ENCODE results near the gene GTPBP6.

The GTPBP6 gene

DNA sequence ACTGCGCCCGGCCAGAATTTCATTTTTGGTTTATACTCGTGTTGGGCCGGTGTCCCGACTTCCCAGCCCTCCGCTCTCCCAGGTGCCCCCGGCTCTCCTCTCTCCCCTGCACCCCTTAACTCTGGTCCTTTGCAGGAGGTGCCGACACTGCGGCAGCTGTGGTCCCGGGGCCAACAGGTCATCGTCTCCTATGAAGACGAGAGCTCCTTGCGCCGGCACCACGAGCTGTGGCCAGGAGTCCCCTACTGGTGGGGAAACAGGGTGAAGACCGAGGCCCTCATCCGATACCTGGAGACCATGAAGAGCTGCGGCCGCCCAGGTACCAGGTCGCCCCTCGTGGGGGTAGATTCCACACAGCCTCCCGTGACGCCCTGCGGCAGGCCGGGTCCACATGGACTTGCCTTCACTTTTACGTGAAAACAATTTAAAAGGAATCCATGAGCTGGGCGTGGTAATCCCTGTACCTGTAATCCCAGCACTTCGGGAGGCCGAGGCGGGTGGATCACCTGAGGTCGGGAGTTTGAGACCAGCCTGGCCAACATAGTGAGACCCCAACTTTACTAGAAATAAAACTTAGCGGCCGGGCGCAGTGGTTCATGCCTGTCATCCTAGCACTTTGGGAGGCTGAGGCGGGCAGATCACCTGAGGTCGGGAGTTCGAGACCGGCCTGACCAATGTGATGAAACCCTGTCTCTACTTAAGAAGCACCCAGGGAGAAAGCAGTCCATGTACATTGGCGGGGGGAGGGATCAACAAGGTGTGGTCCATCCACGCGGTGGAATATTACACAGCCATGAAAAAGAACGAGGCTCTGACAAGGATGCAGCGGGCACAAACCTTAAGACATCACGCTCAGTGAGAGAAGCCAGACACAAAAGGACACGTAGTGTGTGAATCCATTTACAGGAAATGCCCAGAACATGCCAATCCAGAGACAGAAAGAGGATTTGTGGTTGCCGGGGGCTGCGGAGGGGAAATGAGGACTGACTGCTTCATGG lies 25.4 kb downstream of the GTPBP6 start:
- no peak overlapping the region for H3K4me3 ChIP-seq (ENCODE audit: low read depth, low read length)
- in situ Hi-C loops (cut with HindIII; ENCODE audit: low sequenced_read_pairs): no loop called here
- no peak for DNase-seq (ENCODE audit: low read depth)
- TF ChIP-seq, protein P1, sequence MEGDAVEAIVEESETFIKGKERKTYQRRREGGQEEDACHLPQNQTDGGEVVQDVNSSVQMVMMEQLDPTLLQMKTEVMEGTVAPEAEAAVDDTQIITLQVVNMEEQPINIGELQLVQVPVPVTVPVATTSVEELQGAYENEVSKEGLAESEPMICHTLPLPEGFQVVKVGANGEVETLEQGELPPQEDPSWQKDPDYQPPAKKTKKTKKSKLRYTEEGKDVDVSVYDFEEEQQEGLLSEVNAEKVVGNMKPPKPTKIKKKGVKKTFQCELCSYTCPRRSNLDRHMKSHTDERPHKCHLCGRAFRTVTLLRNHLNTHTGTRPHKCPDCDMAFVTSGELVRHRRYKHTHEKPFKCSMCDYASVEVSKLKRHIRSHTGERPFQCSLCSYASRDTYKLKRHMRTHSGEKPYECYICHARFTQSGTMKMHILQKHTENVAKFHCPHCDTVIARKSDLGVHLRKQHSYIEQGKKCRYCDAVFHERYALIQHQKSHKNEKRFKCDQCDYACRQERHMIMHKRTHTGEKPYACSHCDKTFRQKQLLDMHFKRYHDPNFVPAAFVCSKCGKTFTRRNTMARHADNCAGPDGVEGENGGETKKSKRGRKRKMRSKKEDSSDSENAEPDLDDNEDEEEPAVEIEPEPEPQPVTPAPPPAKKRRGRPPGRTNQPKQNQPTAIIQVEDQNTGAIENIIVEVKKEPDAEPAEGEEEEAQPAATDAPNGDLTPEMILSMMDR (IDR thresholded peaks at IDR 0.05; ENCODE audit: low read depth, low read length, missing control alignments): no peak

DNA sequence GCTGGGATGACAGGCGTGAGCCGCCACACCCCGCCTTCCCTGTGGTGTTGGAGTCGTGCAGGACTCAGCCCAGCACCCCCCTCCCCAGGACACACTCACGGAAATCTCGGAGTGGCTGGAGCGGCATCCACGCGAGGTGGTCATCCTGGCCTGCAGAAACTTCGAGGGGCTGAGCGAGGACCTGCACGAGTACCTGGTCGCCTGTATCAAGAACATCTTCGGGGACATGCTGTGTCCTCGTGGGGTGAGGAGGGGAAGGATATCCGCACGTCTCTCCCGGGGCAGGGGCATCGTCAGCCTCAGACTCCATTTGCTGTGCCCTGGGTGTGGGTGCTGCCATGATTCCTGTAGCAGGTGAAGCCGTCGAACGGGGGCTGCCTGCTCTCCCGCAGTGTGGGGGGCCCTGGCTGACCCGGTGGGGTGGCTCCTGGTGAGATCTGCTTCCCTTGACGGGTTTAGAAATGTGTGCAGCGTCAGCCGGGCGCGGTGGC lies 27.1 kb downstream of the GTPBP6 start:
- in situ Hi-C loops (cut with HindIII; ENCODE audit: low sequenced_read_pairs): no loop called here
- DNase-seq (ENCODE audit: low read depth): no peak
- no peak overlapping the region for H3K4me3 ChIP-seq (ENCODE audit: low read depth, low read length)
- TF ChIP-seq, protein P1 (IDR thresholded peaks at IDR 0.05; ENCODE audit: low read depth, low read length, missing control alignments): no peak

DNA sequence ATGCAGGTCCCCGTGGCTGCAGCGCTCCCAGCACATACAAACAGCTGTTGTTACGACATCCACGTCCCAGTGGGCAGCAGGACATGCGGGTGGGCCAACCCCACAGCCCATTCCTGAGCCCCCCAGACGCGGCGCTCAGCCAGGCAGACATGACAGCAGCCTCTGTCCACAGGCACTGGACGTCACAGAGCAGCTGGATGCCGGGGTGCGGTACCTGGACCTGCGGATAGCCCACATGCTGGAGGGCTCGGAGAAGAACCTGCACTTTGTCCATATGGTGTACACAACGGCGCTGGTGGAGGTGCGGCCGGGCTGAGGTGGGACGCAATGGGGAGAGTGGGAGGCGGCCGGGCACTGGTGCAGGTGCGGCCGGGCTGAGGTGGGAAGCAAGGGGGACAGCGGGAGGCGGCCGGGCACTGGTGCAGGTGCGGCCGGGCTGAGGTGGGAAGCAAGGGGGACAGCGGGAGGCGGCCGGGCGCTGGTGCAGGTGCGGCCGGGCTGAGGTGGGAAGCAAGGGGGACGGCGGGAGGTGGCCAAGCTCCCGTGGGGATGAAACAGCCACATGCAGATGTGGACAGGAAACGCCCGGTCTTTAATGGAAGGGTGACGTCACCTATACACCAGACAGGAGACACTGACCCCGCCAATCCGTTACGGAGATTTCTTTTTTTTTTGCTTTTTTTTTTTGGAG lies 28.0 kb downstream of the GTPBP6 start:
- TF ChIP-seq, protein P1 (IDR thresholded peaks at IDR 0.05; ENCODE audit: low read depth, low read length, missing control alignments): no peak
- in situ Hi-C loops (cut with HindIII; ENCODE audit: low sequenced_read_pairs): no loop called here
- no peak for DNase-seq (ENCODE audit: low read depth)
- no peak overlapping the region for H3K4me3 ChIP-seq (ENCODE audit: low read depth, low read length)

DNA sequence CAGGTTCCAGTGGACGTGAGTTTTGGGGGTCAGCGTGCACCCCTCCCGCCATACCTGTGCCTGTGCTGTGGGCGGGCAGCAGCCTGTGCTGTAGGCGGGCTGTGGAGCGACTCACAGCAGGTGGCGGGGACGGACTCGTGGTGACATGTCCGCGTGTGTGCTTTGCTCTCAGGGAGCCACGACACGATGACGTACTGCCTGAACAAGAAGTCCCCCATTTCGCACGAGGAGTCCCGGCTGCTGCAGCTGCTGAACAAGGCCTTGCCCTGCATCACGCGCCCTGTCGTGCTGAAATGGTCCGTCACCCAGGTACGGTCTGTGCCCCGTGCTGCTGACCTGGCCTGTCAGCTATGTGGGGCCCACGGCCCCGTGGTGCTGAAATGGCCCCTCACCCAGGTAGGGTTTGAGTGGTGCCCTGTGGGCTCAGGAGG lies 30.0 kb downstream of the GTPBP6 start:
- no peak overlapping the region for H3K4me3 ChIP-seq (ENCODE audit: low read depth, low read length)
- DNase-seq (ENCODE audit: low read depth): no peak

DNA sequence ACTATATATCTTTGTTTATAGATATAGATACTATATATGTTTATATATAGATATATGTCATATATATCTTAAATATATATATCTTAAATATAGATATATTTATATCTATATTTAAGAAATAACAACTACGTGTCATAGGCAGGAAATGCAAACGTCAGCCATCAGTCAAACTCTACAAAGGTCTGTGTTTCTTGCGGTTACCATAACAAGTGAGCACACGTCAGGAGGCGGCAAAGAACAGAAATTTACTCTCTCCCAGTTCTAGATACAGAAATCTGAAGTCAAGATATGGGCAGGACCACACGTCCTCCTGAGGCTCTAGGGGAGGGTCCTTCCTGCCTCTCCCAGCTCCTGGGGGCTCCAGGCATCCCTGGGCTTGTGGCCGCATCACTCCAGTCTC lies 30.9 kb downstream of the GTPBP6 start:
- TF ChIP-seq, protein P1 (IDR thresholded peaks at IDR 0.05; ENCODE audit: low read depth, low read length, missing control alignments): no peak
- DNase-seq (ENCODE audit: low read depth): no peak
- in situ Hi-C loops (cut with HindIII; ENCODE audit: low sequenced_read_pairs): no loop called here
- H3K4me3 ChIP-seq (ENCODE audit: low read depth, low read length): no peak overlapping the region

More for the DNA sequence above, 30.0 kb downstream of the GTPBP6 start:
- in situ Hi-C loops (cut with HindIII; ENCODE audit: low sequenced_read_pairs): no loop called here
- TF ChIP-seq, protein P1 (IDR thresholded peaks at IDR 0.05; ENCODE audit: low read depth, low read length, missing control alignments): no peak

DNA sequence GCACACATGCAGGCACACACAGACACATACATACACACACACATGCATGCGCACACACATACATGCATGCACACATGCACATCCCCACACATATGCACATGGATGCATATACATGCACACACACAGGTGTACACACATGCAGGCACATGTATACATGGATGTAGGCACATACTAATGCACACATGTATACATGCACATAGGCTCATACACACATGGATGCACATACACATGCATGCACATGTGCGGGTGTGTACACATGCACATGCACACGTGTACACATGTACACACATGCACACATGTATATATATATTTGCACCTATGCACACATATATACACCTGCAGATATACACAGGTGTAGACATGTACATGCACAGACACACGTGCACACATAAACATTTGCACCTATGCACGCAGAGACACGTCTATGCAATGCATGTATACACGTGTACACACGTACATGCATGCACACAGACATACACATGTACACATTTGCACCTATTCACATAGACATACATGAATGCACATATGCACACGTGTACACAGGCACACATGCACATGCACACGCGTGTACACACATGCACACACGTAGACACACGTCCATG lies 33.4 kb downstream of the GTPBP6 start:
- in situ Hi-C loops (cut with HindIII; ENCODE audit: low sequenced_read_pairs): no loop called here
- H3K4me3 ChIP-seq (ENCODE audit: low read depth, low read length): no peak overlapping the region
- TF ChIP-seq, protein P1 (IDR thresholded peaks at IDR 0.05; ENCODE audit: low read depth, low read length, missing control alignments): no peak
- no peak for DNase-seq (ENCODE audit: low read depth)
